ENCODE results near the gene BRS3.
"Not testable (repeated sequence)": the region's sequence is repeated elsewhere in the genome, so short reads cannot be mapped to it uniquely, and the experiment has no call there.

Gene BRS3

DNA sequence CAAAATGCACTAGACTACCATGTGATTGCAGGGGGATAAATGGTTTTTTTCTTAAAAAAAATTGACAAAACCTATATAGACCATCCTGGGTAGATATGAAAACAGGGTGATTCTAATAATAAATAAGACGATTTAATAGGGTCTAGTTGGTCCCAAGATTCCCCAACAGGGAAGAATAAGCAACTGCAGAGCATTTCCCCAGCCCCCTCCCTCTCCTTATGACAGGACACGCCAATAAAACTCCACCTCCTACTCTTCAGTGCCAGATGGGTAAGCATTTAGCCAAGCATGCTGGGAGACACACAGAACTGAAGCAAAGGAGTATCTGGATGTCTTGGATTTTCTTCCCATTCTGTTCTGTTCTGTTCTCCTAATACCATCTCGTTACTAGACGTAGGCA lies at the start of gene BRS3:
BRS3 (plus strand) TSS at position 301 of the 400 bp plus-strand sequence. CDS start 168 bp downstream, outside the sequence.
- no peak for DNase-seq

DNA sequence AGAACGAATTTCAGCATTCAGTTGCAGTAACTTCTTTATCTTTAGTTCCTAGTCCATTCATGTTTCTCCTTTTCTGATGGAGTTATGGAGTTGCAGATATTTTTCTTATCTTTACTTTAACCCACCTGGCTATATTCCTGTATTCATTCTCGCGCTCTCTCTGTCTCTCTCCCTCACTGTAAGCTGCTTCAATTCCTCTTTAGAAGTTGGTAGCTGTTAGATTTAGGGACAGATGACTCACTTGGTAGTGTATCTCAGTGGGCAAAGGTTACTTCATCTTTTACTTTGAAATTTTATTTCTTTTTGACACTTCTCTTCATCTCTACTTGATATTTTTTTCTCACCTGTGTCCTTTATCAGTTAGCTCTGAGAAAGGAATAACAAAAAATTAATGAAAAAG lies 49.6 kb upstream of the BRS3 start:
- DNase-seq = no peak

DNA sequence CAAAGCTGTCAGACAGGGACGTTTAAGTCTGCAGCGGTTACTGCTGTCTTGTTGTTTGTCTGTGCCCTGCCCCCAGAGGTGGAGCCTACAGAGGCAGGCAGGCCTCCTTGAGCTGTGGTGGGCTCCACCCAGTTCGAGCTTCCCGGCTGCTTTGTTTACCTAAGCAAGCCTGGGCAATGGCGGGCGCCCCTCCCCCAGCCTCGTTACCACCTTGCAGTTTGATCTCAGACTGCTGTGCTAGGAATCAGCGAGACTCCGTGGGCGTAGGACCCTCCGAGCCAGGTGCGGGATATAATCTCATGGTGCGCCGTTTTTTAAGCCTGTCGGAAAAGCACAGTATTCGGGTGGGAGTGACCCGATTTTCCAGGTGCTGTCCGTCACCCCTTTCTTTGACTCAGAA lies 42.1 kb upstream of the BRS3 start:
- DNase-seq = not testable (repeated sequence)

DNA sequence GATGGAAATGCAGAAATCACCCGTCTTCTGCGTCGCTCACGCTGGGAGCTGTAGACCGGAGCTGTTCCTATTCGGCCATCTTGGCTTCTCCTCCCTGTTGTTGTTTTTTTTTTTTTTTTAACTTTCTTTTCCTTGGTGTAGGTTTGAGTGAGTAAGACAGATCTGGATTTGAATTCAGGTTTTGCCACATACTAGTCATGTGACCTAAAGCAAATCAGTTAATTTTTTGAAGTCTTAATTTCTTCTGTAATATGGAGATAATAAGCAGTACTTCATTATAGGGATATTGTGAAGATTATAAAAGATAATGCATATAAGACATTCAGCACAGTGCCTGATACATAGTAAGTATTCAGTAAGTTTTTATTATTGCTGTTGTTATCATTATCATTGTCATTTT lies 41.5 kb upstream of the BRS3 start:
- DNase-seq = no peak

DNA sequence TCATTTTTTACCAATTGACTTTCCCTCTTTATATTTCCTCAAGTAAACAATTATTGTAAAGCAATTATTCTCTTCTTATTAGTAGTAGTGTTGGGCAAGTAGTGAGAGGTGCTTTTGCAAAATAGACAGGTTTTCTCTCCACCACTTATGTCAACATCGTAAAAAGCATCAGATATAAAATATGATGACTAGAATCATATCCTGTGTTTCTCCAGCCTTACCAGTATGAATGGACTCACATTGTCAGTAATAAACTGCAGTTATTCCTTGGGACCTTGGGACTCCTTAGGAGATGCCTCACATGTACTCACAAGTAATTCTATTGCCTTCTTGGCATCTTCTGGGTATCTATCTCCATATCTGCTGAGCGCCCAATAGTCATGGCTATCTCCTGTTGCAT lies 40.4 kb upstream of the BRS3 start:
- no peak for DNase-seq

DNA sequence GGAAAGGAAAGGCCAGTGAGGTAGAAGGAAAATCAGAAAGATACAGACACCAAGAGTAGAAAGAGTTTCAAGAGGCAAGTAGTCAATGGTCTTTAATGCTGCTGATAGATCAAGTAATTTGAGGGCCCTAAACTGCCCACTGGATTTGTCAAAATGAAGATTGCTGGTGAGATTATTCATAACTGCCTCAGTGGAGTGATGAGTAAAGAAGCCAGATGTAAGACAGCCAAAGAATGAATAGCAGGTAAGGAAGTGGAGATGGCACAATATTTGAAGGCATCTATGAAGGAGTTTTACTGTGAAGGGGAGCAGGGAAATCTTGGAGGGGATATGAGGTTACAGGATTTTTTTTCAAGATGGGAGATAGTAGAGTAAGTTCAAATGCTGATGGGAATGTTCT lies 39.8 kb upstream of the BRS3 start:
- DNase-seq = no peak

DNA sequence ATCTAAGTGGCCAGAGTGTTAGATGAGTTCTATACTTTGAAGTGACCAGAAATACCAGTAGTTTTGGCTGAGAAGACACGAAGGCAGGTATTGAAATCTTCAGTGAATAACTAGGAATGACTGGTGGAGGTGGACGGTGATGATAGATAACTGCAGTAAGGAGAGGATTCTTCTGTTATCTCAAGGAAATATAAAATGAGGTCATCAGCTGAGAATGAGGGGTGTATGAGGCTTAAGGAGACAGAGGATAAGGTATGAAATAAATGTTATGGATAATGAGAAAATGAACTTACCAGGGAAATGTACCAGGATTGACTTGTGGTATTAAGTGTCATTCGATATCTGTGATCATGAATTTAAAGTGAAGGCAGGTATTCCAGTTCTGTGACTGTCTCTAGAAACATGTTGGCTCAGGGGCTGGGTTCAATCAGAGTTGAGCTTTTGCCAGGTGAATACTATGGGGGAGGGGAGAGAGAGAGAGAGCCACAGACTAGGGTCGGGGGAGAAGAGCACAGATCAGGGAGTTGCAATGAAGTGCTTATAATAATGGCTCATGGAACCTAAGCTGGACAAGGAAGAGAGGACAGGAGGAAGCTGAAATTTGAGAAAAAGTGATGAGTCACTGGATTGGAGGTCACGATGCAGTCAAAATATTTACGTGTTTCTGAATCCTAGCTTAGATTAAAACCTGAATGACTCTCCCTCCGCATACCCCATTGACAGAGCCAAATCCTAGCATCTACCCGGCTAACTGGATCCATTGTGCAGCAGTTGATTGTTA lies 37.5 kb upstream of the BRS3 start:
- DNase-seq = no peak

DNA sequence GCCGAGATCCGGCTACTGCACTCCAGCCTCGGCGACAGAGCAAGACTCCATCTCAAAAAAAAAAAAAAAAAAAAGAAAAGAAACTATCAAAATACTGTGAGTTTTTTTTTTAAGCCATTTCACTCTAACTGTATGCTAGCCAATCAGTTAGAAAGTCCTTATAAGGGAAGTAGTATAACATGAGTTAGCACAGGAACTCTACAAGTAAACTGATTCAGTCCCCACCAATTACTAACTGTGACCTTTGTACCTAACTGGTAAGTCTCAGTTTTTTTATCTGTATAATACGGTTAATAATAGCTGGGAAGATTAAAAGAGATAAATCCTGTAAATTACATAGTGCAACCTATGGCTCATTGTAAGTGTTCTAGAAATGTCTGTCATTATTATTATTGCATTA lies 35.1 kb upstream of the BRS3 start:
- no peak for DNase-seq

DNA sequence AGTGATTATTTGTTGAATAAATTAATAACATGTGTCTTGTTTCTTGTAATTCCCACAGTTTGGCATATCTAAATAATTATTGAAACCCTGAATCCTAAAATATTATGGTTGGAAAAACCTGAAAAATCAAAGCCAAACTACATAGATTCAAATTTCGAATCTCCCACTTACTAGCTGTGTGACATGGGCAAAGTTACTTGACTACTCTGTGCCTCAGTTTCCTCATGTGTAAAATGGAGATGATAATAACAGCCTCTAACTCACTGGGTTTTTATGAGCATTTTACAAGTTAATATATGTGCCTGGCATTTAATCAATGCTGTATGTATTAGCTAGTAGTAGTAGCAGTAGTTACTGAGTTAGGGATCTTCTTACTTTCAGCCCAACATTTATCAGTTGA lies 34.6 kb upstream of the BRS3 start:
- no peak for DNase-seq

DNA sequence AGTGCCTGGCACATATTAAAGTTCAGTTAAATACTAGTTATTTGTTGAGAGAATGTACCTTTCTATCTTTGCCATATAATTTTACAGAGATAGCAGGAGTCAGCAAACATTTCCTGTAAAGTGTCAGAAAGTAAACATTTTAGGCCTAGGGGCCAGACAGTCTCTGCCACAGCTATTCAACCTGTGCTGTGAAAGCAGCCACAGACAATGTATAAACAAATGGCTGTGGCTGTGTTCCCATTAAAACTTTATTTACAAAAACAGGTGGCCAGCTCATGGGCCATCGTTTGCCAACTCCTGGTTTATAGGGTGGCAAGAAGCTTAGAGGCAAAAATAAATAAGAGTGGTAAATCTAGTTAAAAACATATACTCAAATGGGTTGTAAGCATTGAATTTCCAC lies 34.0 kb upstream of the BRS3 start:
- DNase-seq = no peak

DNA sequence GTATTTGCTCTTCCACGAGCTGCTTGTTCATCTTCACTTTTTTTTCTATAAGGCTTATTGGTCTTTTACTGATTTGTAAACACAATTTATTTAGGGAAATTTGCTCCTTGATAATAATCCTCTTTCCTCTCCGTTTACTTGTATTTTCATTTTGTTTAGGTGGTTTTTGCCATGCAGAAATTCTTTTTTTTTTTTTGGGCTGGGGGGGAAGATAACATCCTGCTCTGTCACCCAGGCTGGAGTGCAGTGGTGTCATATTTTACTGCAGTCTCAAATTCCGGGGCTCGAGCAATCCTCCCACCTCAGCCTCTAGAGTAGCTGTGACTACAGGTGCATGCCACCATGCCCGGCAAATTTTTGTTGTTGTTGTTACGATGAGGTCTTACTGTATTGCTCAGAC lies 31.6 kb upstream of the BRS3 start:
- no peak for DNase-seq

DNA sequence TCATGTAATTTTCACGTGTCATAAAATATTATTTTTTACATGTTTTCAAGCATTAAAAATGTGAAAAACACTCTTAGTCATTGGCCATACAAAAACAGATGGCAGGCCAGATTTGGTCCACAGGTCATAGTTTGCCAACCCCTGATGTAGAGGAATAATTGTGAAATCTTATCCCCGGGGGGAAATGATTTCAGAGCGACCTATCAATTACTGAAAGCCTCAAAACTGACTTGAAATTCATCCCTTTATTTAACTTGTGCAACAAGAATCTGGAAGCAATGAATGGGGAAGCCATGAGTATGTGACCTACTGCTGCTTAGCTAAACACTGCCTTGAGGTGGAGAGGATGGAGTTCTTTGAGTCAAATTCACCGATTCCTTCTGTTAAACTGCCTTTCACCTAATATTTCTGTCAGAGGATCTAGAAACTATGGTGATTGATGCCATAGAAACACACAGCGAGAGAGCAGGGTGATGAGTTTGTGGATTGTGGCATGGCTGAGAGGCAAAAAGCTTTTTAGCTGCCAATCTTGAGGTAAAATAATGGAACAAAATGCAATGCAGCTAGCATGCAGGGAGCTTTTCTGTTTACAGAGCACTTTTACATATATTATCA lies 30.3 kb upstream of the BRS3 start:
- DNase-seq = no peak

DNA sequence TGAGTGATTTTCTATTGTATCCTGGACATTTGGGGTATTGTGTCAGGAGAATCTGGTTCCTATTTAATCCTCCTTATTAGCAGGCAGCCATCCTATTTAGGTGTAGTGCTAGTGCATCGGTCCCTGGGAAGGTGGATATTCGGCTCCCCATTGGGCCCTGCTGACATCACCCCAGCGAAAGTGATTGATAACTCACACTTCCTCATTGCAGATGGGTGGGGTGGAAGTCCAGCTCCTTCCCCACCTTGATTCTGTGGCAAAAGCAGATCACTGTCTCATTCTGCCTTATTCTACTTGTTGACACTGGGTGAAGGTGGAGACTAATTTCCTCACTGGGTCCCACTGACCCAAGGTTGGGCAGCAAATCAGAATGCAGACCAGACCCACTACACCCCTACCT lies 23.2 kb upstream of the BRS3 start:
- no peak for DNase-seq

DNA sequence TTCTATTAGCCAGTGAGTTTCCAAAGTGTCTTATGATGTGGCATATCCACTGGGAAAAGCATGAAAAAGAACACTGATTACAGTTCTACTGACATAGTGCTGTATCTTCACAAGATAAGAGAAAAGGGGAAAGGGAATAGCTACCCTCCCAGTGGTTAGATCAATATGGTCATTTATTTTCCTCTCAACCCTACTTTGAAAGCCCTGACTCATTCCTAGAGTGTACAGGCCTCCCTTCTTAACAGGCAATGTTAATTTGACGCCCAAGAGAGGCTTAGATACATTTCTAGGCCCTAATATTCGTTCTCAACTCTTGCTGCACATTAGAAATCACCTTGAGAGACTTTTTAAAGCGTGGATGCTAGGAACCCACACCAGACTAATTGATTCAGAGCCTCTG lies 20.4 kb upstream of the BRS3 start:
- DNase-seq = no peak

DNA sequence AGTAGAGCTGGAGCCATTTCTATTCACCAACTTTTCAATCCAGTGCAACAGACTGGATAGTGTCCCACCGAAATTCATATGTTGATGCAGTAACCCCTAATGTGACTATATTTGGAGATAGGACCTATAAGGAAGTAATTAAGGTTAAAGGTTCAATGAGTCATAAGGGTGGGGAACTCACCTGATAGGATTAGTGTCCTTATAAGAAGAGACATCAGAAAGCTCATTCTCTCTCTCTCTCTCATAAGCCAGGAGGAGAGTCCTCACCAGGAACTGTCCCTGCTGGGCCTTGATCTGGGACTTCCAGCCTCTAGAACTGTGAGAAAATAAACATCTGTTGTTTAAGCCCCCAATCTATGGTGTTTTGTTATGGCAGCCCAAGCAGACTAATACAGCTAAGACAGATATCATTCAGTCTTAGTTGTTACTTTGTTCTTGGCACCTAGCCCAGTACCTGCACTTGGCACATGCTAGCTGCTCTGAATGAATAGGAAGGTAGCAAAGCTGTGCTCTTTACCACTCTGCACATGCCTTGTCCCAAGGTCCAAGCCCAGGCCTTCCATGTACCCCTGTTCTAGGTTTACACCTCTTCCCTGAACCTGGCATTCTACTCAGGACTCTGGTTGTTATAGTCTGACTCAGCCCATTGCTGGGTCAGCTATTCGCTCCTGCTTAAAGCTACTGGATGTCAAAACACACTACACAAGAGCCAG lies 19.2 kb upstream of the BRS3 start:
- DNase-seq = no peak

DNA sequence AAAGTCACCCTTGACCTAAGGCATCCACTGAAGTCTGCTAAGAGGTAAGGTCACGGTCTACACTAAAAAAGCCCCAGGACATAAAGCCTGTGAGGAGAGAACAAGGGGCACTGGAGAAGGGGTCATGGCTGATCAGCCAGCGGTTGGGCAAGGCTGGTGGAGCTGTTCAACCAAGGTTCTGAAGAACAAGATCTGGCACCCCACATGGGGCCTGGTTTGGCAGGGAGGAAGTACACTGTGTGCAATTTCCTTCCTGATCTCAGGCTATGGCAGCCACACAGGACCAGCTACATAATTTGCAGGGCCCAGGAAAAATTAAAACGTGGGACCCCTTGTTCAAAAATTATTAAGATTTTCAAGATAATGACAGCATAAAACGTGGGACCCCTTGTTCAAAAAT lies 14.1 kb upstream of the BRS3 start:
- DNase-seq = no peak

DNA sequence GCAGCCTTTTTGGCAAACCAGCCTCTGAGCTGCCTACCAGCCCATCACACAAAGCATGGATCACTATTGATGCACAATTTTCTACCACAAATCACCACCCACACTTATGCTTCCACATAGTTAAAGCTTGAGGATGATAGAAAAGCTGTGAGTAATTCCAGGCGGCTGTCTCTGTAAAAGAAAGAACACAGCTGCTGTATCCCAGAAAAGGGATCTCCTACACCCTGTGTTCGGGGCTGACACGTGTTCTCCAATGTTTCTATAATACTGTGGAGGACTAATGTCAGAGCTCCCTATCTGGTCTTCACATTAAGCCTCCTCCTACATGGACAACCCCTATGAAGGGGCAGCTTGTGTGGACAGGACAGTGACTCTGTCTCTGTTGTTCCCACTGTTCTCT lies 12.5 kb upstream of the BRS3 start:
- DNase-seq = no peak

DNA sequence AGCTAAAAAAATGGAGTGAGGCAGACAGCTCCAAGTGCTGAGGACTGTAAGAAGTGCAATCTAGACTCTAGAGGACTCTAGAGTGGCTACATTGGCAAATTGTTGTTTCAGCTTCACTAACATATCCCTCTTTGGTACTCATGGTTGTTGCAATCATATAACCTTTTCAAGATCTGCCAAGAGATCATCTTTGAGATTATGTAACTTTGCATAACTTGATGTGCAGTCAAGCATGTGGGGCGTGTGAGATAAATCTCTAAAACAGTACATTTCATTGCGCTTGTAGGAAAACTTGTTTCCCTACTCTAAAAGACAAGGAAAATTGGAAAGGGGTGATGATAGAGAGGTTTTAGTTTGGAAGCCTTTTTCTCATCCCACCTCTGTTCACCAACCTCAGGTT lies 11.2 kb upstream of the BRS3 start:
- no peak for DNase-seq

DNA sequence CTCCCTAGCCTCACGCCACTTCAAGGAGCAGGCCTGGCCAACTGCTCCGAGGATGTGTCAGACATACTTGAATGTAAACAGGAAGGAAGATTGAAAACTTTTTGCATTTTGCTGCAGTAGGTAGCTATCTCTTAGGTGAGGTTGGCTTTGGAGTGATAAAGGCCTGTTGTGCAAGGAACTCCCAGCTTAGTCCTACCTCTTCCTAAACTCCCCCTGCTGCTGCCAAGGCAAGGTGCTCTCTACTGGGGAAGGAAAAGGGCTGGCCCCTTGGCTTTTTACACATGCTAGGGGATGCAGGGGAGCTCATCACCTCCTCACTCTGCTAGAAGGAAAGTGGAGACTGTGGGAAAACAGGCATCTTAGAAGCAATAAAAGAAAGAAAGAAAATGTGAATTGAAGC lies 10.7 kb upstream of the BRS3 start:
- DNase-seq = no peak

DNA sequence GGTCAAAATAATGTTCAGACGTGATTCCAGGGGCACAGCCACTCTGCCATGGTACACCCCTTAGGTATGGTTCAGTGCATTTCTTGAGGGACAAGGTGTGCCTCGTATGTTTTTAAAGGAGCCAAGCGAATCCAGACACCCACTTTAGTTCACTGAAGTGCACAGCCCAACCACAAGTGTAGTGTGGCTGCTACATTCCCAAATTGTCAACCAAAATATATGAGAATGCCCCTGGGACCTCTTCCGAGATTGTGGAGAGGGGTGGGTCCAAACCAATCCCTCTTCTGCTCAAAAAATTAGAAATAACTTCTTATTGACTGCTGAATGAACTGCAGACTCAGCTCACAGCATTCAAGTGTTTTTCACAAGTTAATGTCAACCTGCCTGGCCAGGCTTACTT lies 7.4 kb upstream of the BRS3 start:
- no peak for DNase-seq

DNA sequence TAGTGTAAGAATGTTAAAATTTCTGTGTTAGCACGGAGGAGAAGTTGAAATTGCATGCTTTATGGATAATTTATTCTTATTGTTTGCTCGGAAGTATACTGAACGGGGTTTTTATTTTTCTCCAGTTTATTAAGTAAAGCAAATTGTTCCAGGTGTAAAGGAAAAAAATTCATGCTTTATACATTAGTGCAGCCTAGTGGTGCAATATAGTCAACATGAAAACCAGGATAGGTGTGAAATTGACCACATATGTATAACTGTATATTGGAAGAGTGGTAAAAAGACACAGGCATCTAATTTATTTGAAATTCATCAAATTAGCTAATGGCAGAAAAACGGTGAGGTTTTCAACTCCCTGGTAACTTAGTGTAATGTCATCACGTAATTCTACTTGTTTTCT lies 959 bp downstream of the BRS3 start:
- DNase-seq = no peak

DNA sequence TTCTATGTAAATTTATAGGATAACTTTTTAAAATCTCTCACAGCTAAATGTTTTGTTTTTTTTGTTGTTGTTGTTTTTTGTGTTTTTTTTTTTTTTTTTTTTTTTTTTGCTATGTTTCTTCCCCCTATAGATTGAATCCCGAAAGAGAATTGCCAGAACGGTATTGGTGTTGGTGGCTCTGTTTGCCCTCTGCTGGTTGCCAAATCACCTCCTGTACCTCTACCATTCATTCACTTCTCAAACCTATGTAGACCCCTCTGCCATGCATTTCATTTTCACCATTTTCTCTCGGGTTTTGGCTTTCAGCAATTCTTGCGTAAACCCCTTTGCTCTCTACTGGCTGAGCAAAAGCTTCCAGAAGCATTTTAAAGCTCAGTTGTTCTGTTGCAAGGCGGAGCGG lies 4.1 kb downstream of the BRS3 start:
- no peak for DNase-seq

DNA sequence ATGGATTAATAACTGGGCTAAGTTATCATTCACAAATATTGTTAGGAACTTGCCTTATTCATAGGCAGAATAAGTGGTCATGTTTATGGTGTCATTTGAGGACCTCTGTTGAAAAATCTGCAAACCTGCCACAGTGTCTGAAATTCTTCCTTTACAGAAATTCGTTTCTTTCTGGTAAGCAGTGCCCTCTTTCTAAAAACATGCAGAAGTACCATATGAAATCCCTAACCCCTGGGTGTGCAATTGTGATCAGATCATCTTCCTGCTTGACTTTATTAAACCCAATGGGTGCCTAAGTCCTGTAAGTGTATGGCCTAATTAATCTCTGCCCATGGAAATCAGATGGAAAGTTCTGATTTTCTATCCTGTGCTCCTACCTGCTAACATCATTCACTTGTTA lies 5.3 kb downstream of the BRS3 start:
- DNase-seq = no peak

DNA sequence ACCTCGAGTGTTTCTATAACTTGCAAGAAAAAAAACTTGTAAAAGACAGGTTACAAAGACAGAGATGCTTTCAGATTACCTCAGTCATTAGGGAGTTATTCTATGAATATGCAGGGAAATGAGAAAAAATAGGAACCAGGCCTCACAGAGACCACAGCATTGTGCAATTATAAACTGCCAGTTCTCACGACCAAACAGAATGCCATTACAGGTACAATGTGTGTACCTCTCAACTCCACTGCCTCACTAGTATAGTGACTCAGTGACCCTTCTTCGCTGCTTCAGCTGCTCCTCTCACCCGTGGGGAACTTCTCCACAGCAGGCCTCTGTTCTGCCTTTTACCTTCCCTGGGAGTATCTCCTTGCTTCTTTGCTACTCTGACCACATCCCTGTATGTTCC lies 7.3 kb downstream of the BRS3 start:
- DNase-seq = no peak

Data from NCI-H510A treated with DMSO at 0.1 percent for 48 hours (cell line).